Subcutaneous abdominal adipose tissue (tissue), 5 donors: ENCODE measurements around the gene EVI5.
"Not testable (repeated sequence)": the region's sequence is repeated elsewhere in the genome, so short reads cannot be mapped to it uniquely, and the experiment has no call there.

Source experiments
- H3K27ac ChIP-seq: one replicate; pipeline ENCODE4 v1.7.0; 2013; ENCODE audit warnings: low read depth, mild to moderate bottlenecking, inconsistent platforms, low read length, moderate library complexity
- H3K27me3 ChIP-seq, 5 donors: one replicate each; pipeline ENCODE4 v1.7.0; 2013; ENCODE audit warnings: low read length in 5 of 5, inconsistent platforms in 1 of 5; ENCODE audit not compliant: control insufficient read depth in 5 of 5, insufficient read depth in 4 of 5
- H3K36me3 ChIP-seq, 5 donors: one replicate each; pipeline ENCODE4 v1.7.0; 2013; ENCODE audit warnings: low read length in 5 of 5; ENCODE audit not compliant: control insufficient read depth in 5 of 5, insufficient read depth in 5 of 5
- H3K4me1 ChIP-seq, 5 donors: one replicate each; pipeline ENCODE4 v1.7.0; 2013; ENCODE audit warnings: low read length in 5 of 5, mild to moderate bottlenecking in 3 of 5, moderate library complexity in 1 of 5; ENCODE audit not compliant: control insufficient read depth in 5 of 5, insufficient read depth in 5 of 5
- H3K4me3 ChIP-seq, 5 donors: one replicate each; pipeline ENCODE4 v1.7.0; 2013; ENCODE audit warnings: low read length in 5 of 5, low read depth in 1 of 5
- H3K9ac ChIP-seq, 5 donors: one replicate each; pipeline ENCODE4 v1.7.0; 2013; ENCODE audit warnings: low read length in 5 of 5, mild to moderate bottlenecking in 4 of 5, moderate library complexity in 3 of 5
- H3K9me3 ChIP-seq, 5 donors: one replicate each; pipeline ENCODE4 v1.7.0; 2013; ENCODE audit warnings: low read length in 5 of 5; ENCODE audit not compliant: control insufficient read depth in 5 of 5
- donor health status: healthy.
- donor health status: healthy.
- donor health status: healthy.
- donor health status: healthy.
- donor health status: healthy.

Gene EVI5

GRCh38 chr1:92599184-92599583, 185.7 kb downstream of the EVI5 start:
- H3K9ac ChIP-seq, result no peak overlapping the region

GRCh38 chr1:92589361-92589760, 195.5 kb downstream of the EVI5 start:
- H3K27me3 ChIP-seq, H3K36me3 ChIP-seq, H3K4me3 ChIP-seq, H3K27ac ChIP-seq, H3K4me1 ChIP-seq, H3K9me3 ChIP-seq, H3K9ac ChIP-seq: not testable (repeated sequence)

More at GRCh38 chr1:92599184-92599583, 185.7 kb downstream of the EVI5 start:
- Histone ChIP-seq H3K4me1 (no peaks in the 10 kb centered on the region), H3K4me3 (no peak overlapping the region), H3K36me3 (peaks cover 0 to 5% (median 5%) of the 10 kb centered on the region in 5 donors), H3K9me3 (no peaks in the 10 kb centered on the region), H3K27me3 (no peaks in the 10 kb centered on the region), H3K27ac (no peak overlapping the region)

- Histone ChIP-seq H3K27me3 (no peaks in the 10 kb centered on the region), H3K27ac (no peak overlapping the region), H3K9ac (no peak overlapping the region), H3K36me3 (no peaks in the 10 kb centered on the region), H3K9me3 (no peaks in the 10 kb centered on the region), H3K4me3 (no peak overlapping the region), H3K4me1 (peaks cover 0 to 10% (median 0%) of the 10 kb centered on the region in 5 donors)
These were observed 197.5 kb downstream of the EVI5 start for GRCh38 chr1:92587445-92587844.

- H3K36me3 ChIP-seq, result peaks cover 0 to 5% (median 0%) of the 10 kb centered on the region in 5 donors
- H3K27me3 ChIP-seq, result no peaks in the 10 kb centered on the region
- no peaks in the 10 kb centered on the region for H3K9me3 ChIP-seq
- H3K27ac ChIP-seq, result no peak overlapping the region
- no peak overlapping the region for H3K9ac ChIP-seq
- H3K4me3 ChIP-seq, result no peak overlapping the region
- peaks cover 0 to 10% (median 0%) of the 10 kb centered on the region in 5 donors for H3K4me1 ChIP-seq
These were observed 199.1 kb downstream of the EVI5 start for GRCh38 chr1:92585831-92586230.

- H3K27ac ChIP-seq, H3K9me3 ChIP-seq, H3K9ac ChIP-seq, H3K27me3 ChIP-seq, H3K4me3 ChIP-seq, H3K36me3 ChIP-seq: not testable (repeated sequence)
- peaks cover 0 to 10% (median 0%) of the 10 kb centered on the region in 5 donors for H3K4me1 ChIP-seq
These were observed 200.1 kb downstream of the EVI5 start for GRCh38 chr1:92584810-92585209.

GRCh38 chr1:92583821-92584760, 200.8 kb downstream of the EVI5 start:
- H3K27me3 ChIP-seq, result no peaks in the 10 kb centered on the region
- peaks cover 0 to 10% (median 0%) of the 10 kb centered on the region in 5 donors for H3K4me1 ChIP-seq
- no peak overlapping the region for H3K4me3 ChIP-seq
- no peak overlapping the region for H3K9ac ChIP-seq
- no peak overlapping the region for H3K27ac ChIP-seq
- peaks cover 0 to 5% (median 0%) of the 10 kb centered on the region in 5 donors for H3K36me3 ChIP-seq
- H3K9me3 ChIP-seq, result no peaks in the 10 kb centered on the region

- Histone ChIP-seq H3K4me3 (no peak overlapping the region), H3K27me3 (no peaks in the 10 kb centered on the region), H3K27ac (no peak overlapping the region), H3K9me3 (no peaks in the 10 kb centered on the region), H3K9ac (no peak overlapping the region), H3K36me3 (peaks cover 0 to 7% (median 4%) of the 10 kb centered on the region in 5 donors), H3K4me1 (no peaks in the 10 kb centered on the region)
These were observed 207.5 kb downstream of the EVI5 start for GRCh38 chr1:92577261-92577895.

- Histone ChIP-seq H3K4me3 (no peak overlapping the region), H3K9ac (no peak overlapping the region), H3K4me1 (no peaks in the 10 kb centered on the region), H3K27me3 (no peaks in the 10 kb centered on the region), H3K9me3 (no peaks in the 10 kb centered on the region), H3K36me3 (peaks cover 0 to 7% (median 0%) of the 10 kb centered on the region in 5 donors), H3K27ac (no peak overlapping the region)
These were observed 209.8 kb downstream of the EVI5 start for GRCh38 chr1:92575123-92575522.

GRCh38 chr1:92572520-92572919, 212.4 kb downstream of the EVI5 start:
- no peaks in the 10 kb centered on the region for H3K9me3 ChIP-seq
- no peak overlapping the region for H3K4me3 ChIP-seq

GRCh38 chr1:92571578-92571977, 213.3 kb downstream of the EVI5 start:
- Histone ChIP-seq H3K4me3 (no peak overlapping the region), H3K27ac (no peak overlapping the region), H3K9ac (no peak overlapping the region), H3K4me1 (no peaks in the 10 kb centered on the region), H3K9me3 (no peaks in the 10 kb centered on the region), H3K36me3 (peaks cover 0 to 7% (median 0%) of the 10 kb centered on the region in 5 donors), H3K27me3 (no peaks in the 10 kb centered on the region)

More at GRCh38 chr1:92572520-92572919, 212.4 kb downstream of the EVI5 start:
- Histone ChIP-seq H3K4me1 (no peaks in the 10 kb centered on the region), H3K27ac (no peak overlapping the region), H3K36me3 (peaks cover 0 to 7% (median 0%) of the 10 kb centered on the region in 5 donors), H3K9ac (no peak overlapping the region), H3K27me3 (no peaks in the 10 kb centered on the region)
